ACC112 (cell line): ENCODE results near the gene STK39.

Source experiments
- H2AFZ ChIP-seq: fragments of 200-600 bp; sonication (generic); one replicate; pipeline ENCODE4 v1.6.0; 2017; ENCODE audit warnings: antibody characterized with exemption, low read length; ENCODE audit not compliant: unreplicated experiment
- H3K27ac ChIP-seq: fragments of 200-600 bp; sonication (generic); 2 replicates; pipeline ENCODE4 v1.5.1; 2014; ENCODE audit warnings: low read depth, mild to moderate bottlenecking, antibody characterized with exemption, low read length, moderate library complexity
- H3K27me3 ChIP-seq: fragments of 200-600 bp; sonication (generic); 2 replicates; pipeline ENCODE4 v1.6.1; 2014; ENCODE audit warnings: mild to moderate bottlenecking, antibody characterized with exemption, low read length, moderate library complexity, mixed read lengths; ENCODE audit not compliant: insufficient read depth
- H3K36me3 ChIP-seq: fragments of 200-600 bp; sonication (generic); 2 replicates; pipeline ENCODE4 v1.6.1; 2016; ENCODE audit warnings: mild to moderate bottlenecking, antibody characterized with exemption, low read length, moderate library complexity, mixed read lengths; ENCODE audit not compliant: insufficient read depth
- H3K4me1 ChIP-seq: fragments of 200-600 bp; sonication (generic); one replicate; pipeline ENCODE4 v1.6.1; 2016; ENCODE audit warnings: low read length, mixed read lengths; ENCODE audit not compliant: insufficient read depth, unreplicated experiment, control insufficient read depth
- H3K4me3 ChIP-seq: fragments of 200-600 bp; sonication (generic); 2 replicates; pipeline ENCODE4 v1.5.1; 2014; ENCODE audit warnings: mild to moderate bottlenecking, low read depth, low read length
- H3K79me2 ChIP-seq: fragments of 200-600 bp; sonication (generic); one replicate; pipeline ENCODE4 v1.6.0; 2016; ENCODE audit warnings: low read length; ENCODE audit not compliant: control insufficient read depth, unreplicated experiment, insufficient read depth

The STK39 gene

DNA sequence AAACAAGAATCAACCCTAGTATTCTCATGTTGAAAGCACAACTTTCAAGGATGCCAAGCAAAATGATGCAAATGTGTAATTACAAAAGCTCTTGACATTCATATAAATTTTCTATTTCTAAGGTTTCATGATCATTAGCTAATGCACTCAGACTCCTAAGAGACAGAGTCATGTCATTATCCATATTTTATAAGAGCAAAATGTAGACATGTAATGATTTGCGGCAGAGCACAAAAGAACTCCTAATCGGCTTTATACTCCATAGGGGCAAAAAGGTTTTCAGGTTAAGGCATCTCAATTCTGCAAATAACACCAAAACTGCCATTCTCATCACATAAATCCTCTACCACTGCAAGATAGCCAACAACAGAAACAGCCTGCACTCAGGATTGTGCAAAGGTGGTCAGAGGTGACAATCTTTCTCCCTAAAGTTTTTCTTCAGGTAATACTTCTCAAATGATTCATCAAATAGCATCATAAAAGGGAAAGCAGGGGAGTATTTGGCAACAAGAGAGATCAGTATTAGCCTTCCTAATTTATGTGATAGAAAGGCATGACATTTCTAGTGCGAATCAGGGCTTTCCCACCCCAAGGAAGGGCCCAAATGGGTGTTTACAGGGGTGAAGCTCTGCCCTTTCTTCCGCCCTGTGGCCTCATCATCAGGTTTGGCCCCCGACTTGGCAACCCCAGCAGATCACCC lies 64.7 kb downstream of the STK39 start:
- no peak overlapping the region for H3K4me3 ChIP-seq
- H3K4me1 ChIP-seq = peaks cover 26% of the 10 kb centered on the region
- H3K27ac ChIP-seq = no peak overlapping the region
- no peaks in the 10 kb centered on the region for H3K27me3 ChIP-seq
- no peaks in the 10 kb centered on the region for H3K36me3 ChIP-seq
- no peak overlapping the region for H2AFZ ChIP-seq
- H3K79me2 ChIP-seq = peaks cover 38% of the 10 kb centered on the region

- Histone ChIP-seq H3K36me3 (no peaks in the 10 kb centered on the region), H3K27ac (no peak overlapping the region), H2AFZ (no peak overlapping the region), H3K79me2 (peaks cover 42% of the 10 kb centered on the region), H3K4me1 (peaks cover 30% of the 10 kb centered on the region), H3K27me3 (no peaks in the 10 kb centered on the region), H3K4me3 (no peak overlapping the region)
Measured at GRCh38 chr2:168181825-168182224, 65.6 kb downstream of the STK39 start.

DNA sequence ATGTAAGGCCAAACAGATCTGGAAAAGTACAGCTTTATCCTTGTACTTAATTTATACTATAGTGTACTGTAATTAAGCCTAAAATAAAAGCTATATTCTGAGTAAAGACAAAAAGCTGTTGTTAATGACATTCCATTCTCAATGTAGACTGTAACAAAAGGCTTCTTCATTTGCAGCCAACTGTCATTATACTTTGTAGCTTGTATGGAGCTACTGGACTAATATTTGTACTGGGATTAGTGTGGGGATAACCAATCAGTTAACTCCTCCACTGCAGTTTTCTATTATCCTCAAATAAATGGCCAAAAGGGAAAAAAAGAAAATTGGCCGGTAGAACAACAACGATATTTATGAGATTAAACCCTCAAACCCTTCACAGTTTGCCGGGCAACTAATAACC lies 66.5 kb downstream of the STK39 start:
- no peaks in the 10 kb centered on the region for H3K27me3 ChIP-seq
- no peak overlapping the region for H3K4me3 ChIP-seq
- H3K79me2 ChIP-seq = peaks cover 36% of the 10 kb centered on the region
- H3K27ac ChIP-seq = no peak overlapping the region
- H2AFZ ChIP-seq = no peak overlapping the region
- no peaks in the 10 kb centered on the region for H3K36me3 ChIP-seq
- H3K4me1 ChIP-seq = peaks cover 24% of the 10 kb centered on the region

DNA sequence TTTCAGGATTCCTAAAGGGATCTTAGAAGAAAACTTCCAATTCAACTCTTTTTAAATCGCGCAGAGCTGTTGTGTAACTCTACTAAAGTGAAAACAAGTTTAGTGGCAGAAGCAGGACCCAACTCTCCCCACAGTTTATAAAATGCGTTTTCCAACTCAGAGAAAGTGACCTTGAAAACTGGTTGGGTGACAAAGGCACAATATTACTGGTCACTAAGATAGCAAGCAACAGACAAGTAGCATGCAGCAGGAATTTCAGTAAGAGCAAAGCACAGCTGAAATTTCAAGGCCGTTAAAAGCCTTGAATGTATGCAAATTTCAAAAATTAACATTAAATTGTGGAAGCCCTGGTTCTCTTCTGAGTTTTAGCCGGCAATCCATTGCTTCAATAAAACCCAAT lies 66.9 kb downstream of the STK39 start:
- peaks cover 34% of the 10 kb centered on the region for H3K79me2 ChIP-seq
- peaks cover 20% of the 10 kb centered on the region for H3K4me1 ChIP-seq
- H3K4me3 ChIP-seq = no peak overlapping the region
- H3K27ac ChIP-seq = no peak overlapping the region
- H3K36me3 ChIP-seq = no peaks in the 10 kb centered on the region
- no peaks in the 10 kb centered on the region for H3K27me3 ChIP-seq
- H2AFZ ChIP-seq = no peak overlapping the region

- Histone ChIP-seq H3K4me1 (peaks cover 11% of the 10 kb centered on the region), H3K27me3 (no peaks in the 10 kb centered on the region), H3K36me3 (no peaks in the 10 kb centered on the region), H3K27ac (no peak overlapping the region), H3K79me2 (peaks cover 30% of the 10 kb centered on the region), H2AFZ (no peak overlapping the region), H3K4me3 (no peak overlapping the region)
Measured at GRCh38 chr2:168179592-168179991, 67.8 kb downstream of the STK39 start.

- H3K4me1 ChIP-seq = peaks cover 8% of the 10 kb centered on the region
- H2AFZ ChIP-seq = no peak overlapping the region
- H3K36me3 ChIP-seq = no peaks in the 10 kb centered on the region
- H3K4me3 ChIP-seq = no peak overlapping the region
- H3K27ac ChIP-seq = no peak overlapping the region
- peaks cover 24% of the 10 kb centered on the region for H3K79me2 ChIP-seq
- no peaks in the 10 kb centered on the region for H3K27me3 ChIP-seq
Measured at GRCh38 chr2:168178520-168179324, 68.7 kb downstream of the STK39 start.

DNA sequence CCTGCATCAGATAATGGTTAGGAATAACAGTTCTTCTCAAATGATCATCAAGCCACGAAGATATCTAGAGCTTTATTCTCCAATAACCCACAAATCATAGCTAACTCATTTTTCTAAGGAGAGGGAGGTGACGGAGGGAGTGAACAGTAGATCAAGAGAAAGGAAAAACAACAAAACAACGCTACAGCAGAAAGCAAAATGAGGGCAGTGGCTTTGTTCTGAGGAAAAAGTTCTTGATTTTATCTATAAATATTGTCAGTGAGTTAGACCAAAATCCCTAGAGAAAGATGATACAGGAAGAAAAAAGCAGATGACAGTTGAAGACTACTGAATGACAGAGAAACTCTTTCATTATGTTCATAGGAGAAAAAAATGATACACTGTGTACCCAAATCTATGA lies 71.0 kb downstream of the STK39 start:
- no peaks in the 10 kb centered on the region for H3K27me3 ChIP-seq
- no peaks in the 10 kb centered on the region for H3K36me3 ChIP-seq
- peaks cover 8% of the 10 kb centered on the region for H3K4me1 ChIP-seq
- no peak overlapping the region for H2AFZ ChIP-seq
- no peak overlapping the region for H3K4me3 ChIP-seq
- H3K27ac ChIP-seq = no peak overlapping the region
- H3K79me2 ChIP-seq = peaks cover 7% of the 10 kb centered on the region

DNA sequence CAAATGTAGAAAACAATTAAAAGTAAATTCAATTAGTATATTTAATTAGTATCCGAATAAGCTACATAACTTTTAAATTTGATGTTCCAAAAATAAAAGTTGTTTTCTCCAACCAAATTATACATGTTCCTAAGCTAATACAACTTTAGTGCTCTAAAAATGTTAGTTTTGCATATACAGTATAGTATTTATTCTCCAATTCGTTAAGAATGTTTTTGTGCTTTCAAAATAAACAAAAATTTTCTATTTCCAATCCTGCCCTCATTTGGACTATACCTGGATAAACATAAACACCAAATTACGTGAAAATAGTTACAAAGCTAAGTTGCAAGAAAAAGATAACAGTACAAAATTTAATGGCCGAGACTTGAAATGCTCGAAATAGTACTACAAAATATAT lies 71.9 kb downstream of the STK39 start:
- Histone ChIP-seq H3K4me1 (peaks cover 8% of the 10 kb centered on the region), H3K4me3 (no peak overlapping the region), H3K36me3 (no peaks in the 10 kb centered on the region), H2AFZ (no peak overlapping the region), H3K27me3 (no peaks in the 10 kb centered on the region), H3K27ac (no peak overlapping the region), H3K79me2 (peaks cover 7% of the 10 kb centered on the region)

DNA sequence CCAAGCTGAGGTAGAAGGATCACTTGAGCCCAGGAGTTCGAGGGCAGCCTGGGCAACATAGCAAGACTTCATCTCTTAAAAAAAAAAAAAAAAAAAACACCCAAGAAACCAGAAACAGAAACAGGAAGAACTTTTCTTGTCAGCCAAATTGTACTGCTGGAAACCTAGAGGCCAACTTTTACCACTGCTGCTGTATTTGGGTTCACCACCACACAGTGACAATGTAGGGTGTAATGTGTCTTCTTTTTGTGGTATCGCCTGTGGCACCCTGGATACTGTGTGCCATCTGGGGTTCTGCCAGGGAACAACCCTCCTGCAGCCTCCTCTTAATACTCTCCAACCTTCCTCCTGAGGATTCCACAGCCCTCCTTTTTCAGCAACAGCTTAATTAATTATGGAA lies 72.6 kb downstream of the STK39 start:
- peaks cover 7% of the 10 kb centered on the region for H3K79me2 ChIP-seq
- peaks cover 10% of the 10 kb centered on the region for H3K4me1 ChIP-seq
- no peaks in the 10 kb centered on the region for H3K36me3 ChIP-seq
- H2AFZ ChIP-seq = no peak overlapping the region
- no peak overlapping the region for H3K27ac ChIP-seq
- H3K27me3 ChIP-seq = no peaks in the 10 kb centered on the region
- H3K4me3 ChIP-seq = no peak overlapping the region

DNA sequence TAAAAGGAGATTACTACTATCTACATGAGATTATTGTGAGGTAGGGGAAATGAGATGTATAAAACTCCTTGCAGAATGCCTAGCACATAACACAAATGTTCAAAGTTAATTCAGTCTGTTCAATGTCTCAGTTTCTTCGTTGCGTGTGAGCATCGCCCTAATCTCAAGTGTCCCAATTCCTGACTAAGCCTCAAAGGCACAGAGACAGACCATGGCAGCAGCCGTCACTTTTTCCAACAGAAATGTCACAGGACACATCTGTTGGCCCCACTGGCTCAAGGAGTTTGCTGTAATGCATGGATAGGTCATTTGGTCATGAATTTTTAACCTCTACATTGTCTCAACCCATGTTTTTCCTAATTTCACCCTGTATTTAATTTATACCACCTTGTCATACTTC lies 75.3 kb downstream of the STK39 start:
- Histone ChIP-seq H3K79me2 (peaks cover 5% of the 10 kb centered on the region), H3K4me3 (no peak overlapping the region), H3K36me3 (no peaks in the 10 kb centered on the region), H3K27ac (no peak overlapping the region), H3K27me3 (no peaks in the 10 kb centered on the region), H2AFZ (no peak overlapping the region), H3K4me1 (peaks cover 16% of the 10 kb centered on the region)
